Stimulated activated memory B cell treated with anti-CD40 and anti-IgM and Interleukin-4, amounts not matched to agents 10 μg/mL and 1 μg/mL and 100 μg/mL, for 72 hours (primary cell): ENCODE results near the gene ETV5.
"Not testable (repeated sequence)": the region's sequence is repeated elsewhere in the genome, so short reads cannot be mapped to it uniquely, and the experiment has no call there.

Source experiments
- ATAC-seq: fragments of 150-1000 bp; cut with Tn5 transposase; 2 replicates; pipeline ENCODE4 v1.10.0; 2021
- H3K27ac Mint-ChIP-seq: one replicate; pipeline ENCODE4 v1.8.0; 2022; ENCODE audit warnings: mild to moderate bottlenecking, mixed read lengths
- H3K27me3 Mint-ChIP-seq: one replicate; pipeline ENCODE4 v1.8.0; 2022; ENCODE audit warnings: mixed read lengths
- H3K36me3 Mint-ChIP-seq: one replicate; pipeline ENCODE4 v1.8.0; 2022; ENCODE audit warnings: mixed read lengths
- H3K4me1 Mint-ChIP-seq: one replicate; pipeline ENCODE4 v1.8.0; 2022; ENCODE audit warnings: mixed read lengths
- H3K4me3 Mint-ChIP-seq: one replicate; pipeline ENCODE4 v1.8.0; 2022; ENCODE audit warnings: mild to moderate bottlenecking, moderate library complexity, mixed read lengths
- H3K9me3 Mint-ChIP-seq: one replicate; pipeline ENCODE4 v1.8.0; 2022; ENCODE audit warnings: mixed read lengths

ETV5 gene

DNA sequence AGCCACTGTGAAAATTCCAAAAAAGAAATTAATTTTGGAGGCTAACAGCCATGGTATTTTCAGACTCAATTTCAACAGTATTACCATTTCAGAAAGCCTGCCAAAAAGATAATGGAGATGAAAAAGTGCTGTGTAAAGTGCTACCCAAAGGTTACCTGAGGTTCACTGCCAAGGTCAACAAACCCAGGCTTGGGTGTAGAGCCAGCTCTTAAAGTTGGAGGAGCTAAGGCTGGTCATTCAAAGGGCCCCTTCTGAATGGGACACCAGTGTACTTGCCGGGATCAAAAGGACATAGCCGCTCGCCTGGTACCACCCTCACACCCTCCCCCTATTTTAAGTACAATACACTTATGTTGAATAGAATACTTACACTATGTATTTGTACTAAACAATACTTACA, 64.5 kb downstream of the ETV5 start:
- Mint-ChIP-seq H3K27ac (no peak overlapping the region), H3K9me3 (no peaks in the 10 kb centered on the region), H3K36me3 (no peaks in the 10 kb centered on the region), H3K27me3 (no peaks in the 10 kb centered on the region), H3K4me3 (no peak overlapping the region), H3K4me1 (no peaks in the 10 kb centered on the region)
- ATAC-seq: no peak

DNA sequence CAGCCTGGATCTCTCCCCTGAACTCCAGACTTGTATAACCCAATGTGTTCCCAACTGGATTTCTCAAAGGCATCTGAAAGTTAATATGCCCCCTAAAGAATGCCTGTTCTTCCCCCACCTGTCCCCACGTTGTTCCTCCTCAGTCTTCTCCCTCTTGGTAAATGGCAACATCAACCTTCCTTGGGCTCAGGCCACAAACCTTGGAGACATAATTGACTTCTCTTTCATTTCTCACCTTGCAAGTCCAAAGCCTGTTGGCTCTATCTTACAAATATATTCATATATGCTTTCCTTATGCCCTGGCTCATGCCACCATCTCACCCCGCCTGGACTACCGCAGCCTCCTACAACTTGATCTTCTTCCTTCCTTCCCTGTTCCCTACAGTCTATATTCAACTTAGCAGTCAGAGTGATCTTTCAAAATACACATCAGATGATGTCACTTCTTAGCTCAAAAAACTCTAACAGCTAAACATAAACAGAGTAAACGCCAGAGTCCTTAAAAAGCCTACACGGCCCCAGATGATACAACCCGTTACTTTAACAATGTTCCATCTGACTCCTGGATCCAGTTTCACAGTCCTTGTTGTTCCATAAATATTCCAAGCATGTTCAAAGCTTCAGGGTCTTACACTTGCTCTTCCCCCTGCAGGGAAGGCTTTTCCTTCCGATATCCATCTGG, 66.2 kb downstream of the ETV5 start:
- Mint-ChIP-seq H3K36me3 (no peaks in the 10 kb centered on the region), H3K9me3 (no peaks in the 10 kb centered on the region), H3K27me3 (no peaks in the 10 kb centered on the region), H3K27ac (no peak overlapping the region), H3K4me1 (no peaks in the 10 kb centered on the region), H3K4me3 (no peak overlapping the region)
- no peak for ATAC-seq

DNA sequence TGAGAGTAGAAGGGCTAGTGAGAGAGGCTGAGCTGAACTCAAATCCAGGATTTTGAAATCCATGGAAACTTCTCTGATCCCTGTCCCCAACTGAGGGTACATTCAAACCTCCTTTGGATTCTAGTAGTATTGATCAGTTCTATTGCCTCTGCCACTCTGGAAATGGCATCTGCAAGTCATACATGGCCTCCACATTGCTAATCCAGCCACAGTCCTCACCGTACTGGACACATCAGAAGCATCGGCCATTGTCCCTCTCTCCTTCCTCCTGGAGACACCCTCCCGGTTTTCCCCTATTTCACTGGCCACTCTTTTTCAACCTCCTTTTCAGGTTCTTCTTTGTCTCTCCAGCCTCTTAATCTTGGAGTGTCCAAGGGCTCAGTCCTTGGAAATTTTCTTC, 66.9 kb downstream of the ETV5 start:
- ATAC-seq: no peak
- no peak overlapping the region for H3K4me3 Mint-ChIP-seq
- H3K9me3 Mint-ChIP-seq: no peaks in the 10 kb centered on the region
- H3K36me3 Mint-ChIP-seq: no peaks in the 10 kb centered on the region
- H3K27ac Mint-ChIP-seq: no peak overlapping the region
- H3K27me3 Mint-ChIP-seq: no peaks in the 10 kb centered on the region
- H3K4me1 Mint-ChIP-seq: no peaks in the 10 kb centered on the region

DNA sequence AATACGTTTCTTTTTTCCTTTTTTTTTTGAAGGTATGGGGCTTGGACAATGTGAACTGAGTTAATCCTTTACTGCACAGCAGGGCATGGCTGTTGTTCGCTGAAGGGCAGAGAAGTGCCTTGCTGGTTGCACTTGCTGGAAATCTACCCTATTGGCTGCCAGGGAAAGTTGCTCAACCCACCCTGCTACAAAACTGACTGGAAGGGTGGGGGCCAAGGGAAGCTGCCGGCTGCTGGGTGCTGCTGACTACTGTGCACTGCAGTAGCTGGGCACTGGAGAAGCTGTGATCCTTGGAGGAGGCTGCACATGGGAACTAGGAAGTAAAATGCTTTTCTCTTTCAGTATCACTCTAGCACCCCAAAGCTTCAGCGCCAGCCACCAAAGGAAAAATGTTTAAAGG, 70.5 kb downstream of the ETV5 start:
- H3K4me3 Mint-ChIP-seq: no peak overlapping the region
- no peaks in the 10 kb centered on the region for H3K4me1 Mint-ChIP-seq
- no peaks in the 10 kb centered on the region for H3K9me3 Mint-ChIP-seq
- no peak overlapping the region for H3K27ac Mint-ChIP-seq
- peaks cover 6% of the 10 kb centered on the region for H3K27me3 Mint-ChIP-seq
- H3K36me3 Mint-ChIP-seq: no peaks in the 10 kb centered on the region
- no peak for ATAC-seq

DNA sequence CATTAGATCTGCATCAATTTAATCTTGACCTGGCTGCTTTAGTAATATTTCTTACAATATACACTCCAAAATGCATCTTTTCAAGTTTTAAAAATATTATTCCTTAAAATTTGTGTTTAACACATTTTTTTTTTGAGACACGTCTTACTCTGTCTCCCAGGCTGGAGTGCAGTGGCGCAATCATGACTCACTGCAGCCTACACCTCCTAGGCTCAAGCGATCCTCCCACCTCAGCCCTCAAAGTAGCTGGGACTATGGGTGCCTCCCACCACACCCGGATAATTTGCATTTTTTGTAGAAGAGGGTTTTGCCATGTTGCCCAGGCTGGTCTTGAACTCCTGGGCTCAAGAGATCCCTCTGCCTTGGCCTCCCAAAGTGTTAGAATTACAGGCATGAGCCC, 73.6 kb downstream of the ETV5 start:
- Mint-ChIP-seq H3K4me3 (no peak overlapping the region), H3K4me1 (no peaks in the 10 kb centered on the region), H3K36me3 (no peaks in the 10 kb centered on the region), H3K9me3 (no peaks in the 10 kb centered on the region), H3K27ac (no peak overlapping the region), H3K27me3 (peaks cover 29% of the 10 kb centered on the region)
- ATAC-seq: no peak

DNA sequence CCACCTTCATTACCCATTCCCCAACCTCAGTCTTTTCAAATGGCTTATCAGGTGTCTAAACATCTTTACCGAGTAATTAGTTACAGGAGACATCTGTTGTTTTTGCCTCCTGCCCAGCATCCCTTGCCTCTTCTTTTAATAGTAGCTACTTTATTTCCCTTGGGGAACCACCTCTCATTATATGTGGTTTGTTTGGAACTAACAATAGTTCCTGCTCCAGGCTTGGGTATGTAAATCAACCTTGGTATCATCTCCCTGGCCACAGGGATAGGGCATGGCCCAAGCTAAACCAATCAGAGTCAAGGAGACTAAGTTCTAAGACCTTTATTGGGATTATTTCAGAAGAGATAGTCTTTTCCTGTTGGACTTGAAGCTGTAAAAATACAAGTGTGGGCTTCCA, 76.6 kb downstream of the ETV5 start:
- no peak for ATAC-seq
- Mint-ChIP-seq H3K4me1 (no peaks in the 10 kb centered on the region), H3K9me3 (no peaks in the 10 kb centered on the region), H3K27me3 (peaks cover 41% of the 10 kb centered on the region), H3K36me3 (no peaks in the 10 kb centered on the region), H3K27ac (no peak overlapping the region), H3K4me3 (no peak overlapping the region)

DNA sequence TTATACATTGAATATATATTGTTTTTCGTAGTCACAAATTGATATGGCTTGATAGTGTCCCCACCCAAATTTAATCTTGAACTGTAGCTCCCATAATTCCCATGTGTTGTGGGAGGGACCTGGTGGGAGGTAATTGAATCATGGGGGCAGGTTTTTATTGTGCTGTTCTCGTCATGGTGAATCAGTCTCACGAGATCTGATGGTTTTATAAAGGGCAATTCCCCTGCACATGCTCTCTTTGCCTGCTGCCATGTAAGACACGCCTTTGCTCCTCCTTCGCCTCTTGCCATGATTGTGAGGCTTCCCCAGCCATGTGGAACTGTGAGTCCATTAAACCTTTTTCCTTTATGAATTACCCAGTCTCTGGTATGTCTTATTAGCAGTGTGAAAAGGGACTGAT, 82.9 kb downstream of the ETV5 start:
- H3K9me3 Mint-ChIP-seq, H3K27ac Mint-ChIP-seq, H3K4me1 Mint-ChIP-seq, ATAC-seq, H3K36me3 Mint-ChIP-seq, H3K4me3 Mint-ChIP-seq: not testable (repeated sequence)
- peaks cover 19% of the 10 kb centered on the region for H3K27me3 Mint-ChIP-seq

DNA sequence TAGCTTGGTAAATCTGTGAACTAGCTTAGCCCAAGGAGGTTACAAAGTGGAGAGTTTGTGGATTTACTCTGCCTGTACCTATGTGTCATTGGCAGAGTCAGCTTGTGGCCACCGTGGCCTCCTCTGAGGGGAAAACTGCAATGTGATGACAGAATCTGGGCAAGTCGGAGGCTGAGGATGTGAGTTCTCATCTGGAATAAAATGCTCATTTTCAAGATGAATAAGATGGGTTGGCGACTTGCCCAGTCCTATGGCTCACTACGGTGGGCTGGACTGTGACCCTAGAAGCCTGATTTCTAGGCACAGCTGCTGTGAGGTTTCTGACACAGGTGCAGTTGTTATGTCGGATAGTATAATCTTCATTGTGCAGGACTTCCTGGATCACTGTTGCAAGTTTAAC, 83.7 kb downstream of the ETV5 start:
- ATAC-seq: no peak
- Mint-ChIP-seq H3K36me3 (no peaks in the 10 kb centered on the region), H3K27ac (no peak overlapping the region), H3K9me3 (no peaks in the 10 kb centered on the region), H3K4me3 (no peak overlapping the region), H3K4me1 (no peaks in the 10 kb centered on the region), H3K27me3 (peaks cover 11% of the 10 kb centered on the region)

DNA sequence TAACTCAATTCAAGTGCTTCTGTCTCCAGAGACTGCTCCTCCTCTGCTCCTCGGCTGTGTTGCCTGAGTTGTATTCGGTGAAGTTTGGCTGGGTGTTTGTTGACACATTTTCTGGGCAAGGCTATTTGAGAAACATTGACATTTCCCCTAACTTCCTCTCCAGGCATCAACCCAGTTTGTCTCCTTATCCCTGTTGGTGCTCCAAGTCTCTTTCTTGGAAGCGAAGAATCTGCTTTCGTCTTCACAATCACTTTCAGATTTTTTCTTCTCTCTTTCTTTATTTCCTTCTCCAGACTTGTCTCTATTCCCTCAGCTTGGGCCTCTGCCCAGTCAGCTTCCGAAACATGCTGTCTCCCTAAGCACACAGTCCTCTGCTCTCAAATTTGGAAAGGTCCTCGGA, 84.7 kb downstream of the ETV5 start:
- H3K36me3 Mint-ChIP-seq: no peaks in the 10 kb centered on the region
- H3K27ac Mint-ChIP-seq: no peak overlapping the region
- H3K4me3 Mint-ChIP-seq: no peak overlapping the region
- H3K9me3 Mint-ChIP-seq: no peaks in the 10 kb centered on the region
- H3K27me3 Mint-ChIP-seq: peaks cover 1% of the 10 kb centered on the region
- ATAC-seq: no peak
- no peaks in the 10 kb centered on the region for H3K4me1 Mint-ChIP-seq

DNA sequence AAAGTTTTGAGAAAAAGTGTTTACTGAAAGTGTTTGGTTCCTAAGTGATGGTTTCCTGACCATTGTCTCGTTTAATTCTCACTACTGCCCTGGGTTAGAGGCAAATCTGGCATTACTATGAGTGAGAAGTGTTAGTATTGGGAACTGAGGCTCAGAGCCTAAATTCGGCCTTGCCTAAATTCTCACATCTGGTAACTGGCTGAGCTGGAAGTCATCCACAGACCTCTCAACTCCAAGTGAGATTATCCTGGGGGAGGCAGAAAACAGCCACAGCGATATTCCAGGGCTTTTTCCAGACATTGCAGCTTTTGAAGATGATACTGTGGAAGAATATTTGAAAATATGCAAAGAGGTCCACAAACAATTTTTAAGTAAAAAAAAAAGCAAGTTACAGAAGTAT, 86.0 kb downstream of the ETV5 start:
- no peak for ATAC-seq
- no peak overlapping the region for H3K27ac Mint-ChIP-seq

DNA sequence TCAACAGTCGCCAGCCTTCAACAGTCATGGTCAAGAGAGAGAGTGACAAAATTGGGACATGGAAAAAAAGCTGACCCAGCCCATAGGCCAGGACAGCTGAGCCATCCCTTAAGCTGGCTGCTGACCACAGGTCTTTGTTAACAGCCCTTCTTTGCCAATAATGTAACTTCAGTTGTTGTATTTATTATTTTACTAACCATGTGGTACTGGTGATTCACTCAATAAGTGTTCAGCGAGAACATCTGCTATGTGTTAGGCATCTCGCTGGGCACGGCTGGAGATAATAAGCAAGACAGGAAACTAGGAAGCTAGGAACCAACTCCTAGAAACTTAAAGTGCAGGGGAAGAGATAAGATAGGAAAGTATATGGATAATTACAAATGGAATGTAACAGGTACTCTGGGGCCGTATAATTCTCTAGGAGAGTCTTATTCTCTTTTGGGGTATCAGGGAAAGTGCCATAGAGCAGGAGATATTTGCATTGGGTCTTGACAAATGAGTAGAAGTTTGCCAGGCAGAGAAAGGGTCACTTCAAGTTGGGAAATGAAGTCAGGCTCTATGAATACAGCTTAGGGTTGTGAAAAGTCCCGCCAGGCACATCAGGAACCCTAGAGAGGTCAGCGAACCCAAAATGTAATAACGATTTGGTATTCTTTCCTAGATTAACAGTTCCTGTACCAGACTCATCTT, 87.1 kb downstream of the ETV5 start:
- ATAC-seq: no peak
- H3K27ac Mint-ChIP-seq: no peak overlapping the region
- no peaks in the 10 kb centered on the region for H3K9me3 Mint-ChIP-seq
- H3K4me1 Mint-ChIP-seq: no peaks in the 10 kb centered on the region
- peaks cover 5% of the 10 kb centered on the region for H3K27me3 Mint-ChIP-seq
- H3K36me3 Mint-ChIP-seq: no peaks in the 10 kb centered on the region
- H3K4me3 Mint-ChIP-seq: no peak overlapping the region

More for the DNA sequence above, 86.0 kb downstream of the ETV5 start:
- Mint-ChIP-seq H3K9me3 (no peaks in the 10 kb centered on the region), H3K27me3 (no peaks in the 10 kb centered on the region), H3K36me3 (no peaks in the 10 kb centered on the region), H3K4me3 (no peak overlapping the region), H3K4me1 (no peaks in the 10 kb centered on the region)

DNA sequence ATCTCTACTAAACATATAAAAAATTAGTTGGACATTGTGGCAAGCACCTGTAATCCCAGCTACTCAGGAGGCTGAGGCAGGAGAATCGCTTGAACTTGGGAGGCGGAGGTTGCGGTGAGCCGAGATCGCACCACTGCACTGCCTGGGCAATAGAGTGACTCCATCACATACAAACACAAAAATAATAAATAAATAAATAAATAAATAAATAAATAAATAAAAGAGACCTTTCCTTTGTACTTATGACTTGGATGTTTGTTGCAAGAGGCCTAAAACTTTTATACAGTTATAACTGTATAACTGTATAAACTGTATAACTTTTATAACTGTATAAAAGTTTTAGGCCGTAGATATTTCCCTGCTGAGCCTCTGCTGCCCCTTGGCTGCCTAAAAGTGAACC, 87.6 kb downstream of the ETV5 start:
- not testable (repeated sequence) for H3K27ac Mint-ChIP-seq, H3K36me3 Mint-ChIP-seq, H3K4me1 Mint-ChIP-seq, ATAC-seq, H3K9me3 Mint-ChIP-seq, H3K4me3 Mint-ChIP-seq, H3K27me3 Mint-ChIP-seq

DNA sequence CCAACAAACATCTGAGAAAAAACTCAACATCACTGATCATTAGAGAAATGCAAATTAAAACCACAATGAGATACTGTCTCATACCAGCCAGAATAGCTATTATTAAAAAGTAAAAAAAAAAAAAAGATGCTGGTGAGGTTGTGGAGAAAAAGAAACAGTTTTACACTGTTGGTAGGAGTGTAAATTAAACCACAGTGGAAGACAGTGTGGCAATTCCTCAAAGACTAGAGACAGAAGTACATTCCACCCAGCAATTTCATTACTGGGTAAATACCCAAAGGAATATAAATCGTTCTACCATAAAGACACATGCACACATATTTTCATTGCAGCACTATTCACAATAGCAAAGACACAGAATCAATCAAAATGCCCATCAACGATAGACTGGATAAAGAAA, 89.6 kb downstream of the ETV5 start:
- H3K9me3 Mint-ChIP-seq, H3K36me3 Mint-ChIP-seq, ATAC-seq, H3K4me1 Mint-ChIP-seq, H3K27ac Mint-ChIP-seq, H3K4me3 Mint-ChIP-seq: not testable (repeated sequence)
- H3K27me3 Mint-ChIP-seq: peaks cover 18% of the 10 kb centered on the region

DNA sequence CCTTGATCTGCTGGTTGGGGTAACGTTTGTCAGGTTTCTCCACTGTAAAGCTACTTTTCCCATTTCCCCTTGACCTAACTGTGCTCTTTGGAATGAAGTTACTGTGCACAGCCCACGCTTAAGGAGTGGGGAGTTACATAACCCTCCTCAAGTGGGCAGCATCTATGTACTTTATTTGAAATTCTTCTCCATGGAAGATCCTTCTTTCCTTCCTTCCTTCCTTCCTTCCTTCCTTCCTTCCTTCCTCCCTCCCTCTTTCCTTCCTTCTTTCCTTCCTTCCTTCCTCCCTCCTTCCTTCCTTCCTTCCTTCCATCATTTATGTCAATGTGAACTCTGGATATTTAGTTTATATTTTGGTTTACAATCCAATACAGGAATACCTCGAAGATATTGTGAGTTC, 94.0 kb downstream of the ETV5 start:
- H3K9me3 Mint-ChIP-seq: no peaks in the 10 kb centered on the region
- no peak for ATAC-seq
- no peaks in the 10 kb centered on the region for H3K4me1 Mint-ChIP-seq
- H3K36me3 Mint-ChIP-seq: no peaks in the 10 kb centered on the region
- no peak overlapping the region for H3K27ac Mint-ChIP-seq
- peaks cover 31% of the 10 kb centered on the region for H3K27me3 Mint-ChIP-seq
- no peak overlapping the region for H3K4me3 Mint-ChIP-seq

DNA sequence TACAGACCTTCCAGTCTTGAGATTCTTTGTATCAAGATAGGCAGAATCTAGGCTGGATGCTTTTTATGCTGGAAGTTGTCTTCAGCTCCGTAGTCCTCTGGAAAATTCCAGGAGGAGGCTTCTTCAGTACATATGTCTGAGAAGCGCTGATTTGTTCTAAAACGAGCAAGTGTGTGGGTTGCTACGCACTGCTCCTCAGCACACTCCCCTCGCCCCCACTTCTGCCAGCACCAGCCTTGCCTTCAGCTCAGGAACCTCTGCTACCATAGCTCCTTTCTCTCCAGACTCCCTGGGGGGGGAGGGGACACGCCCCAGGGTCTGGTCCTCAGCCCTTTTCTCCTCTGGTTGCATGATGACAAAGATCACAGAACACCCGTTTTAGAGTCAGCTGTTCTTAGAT, 95.6 kb downstream of the ETV5 start:
- H3K4me1 Mint-ChIP-seq: no peaks in the 10 kb centered on the region
- ATAC-seq: no peak
- no peak overlapping the region for H3K27ac Mint-ChIP-seq
- no peaks in the 10 kb centered on the region for H3K36me3 Mint-ChIP-seq
- no peak overlapping the region for H3K4me3 Mint-ChIP-seq
- H3K9me3 Mint-ChIP-seq: no peaks in the 10 kb centered on the region
- peaks cover 31% of the 10 kb centered on the region for H3K27me3 Mint-ChIP-seq

DNA sequence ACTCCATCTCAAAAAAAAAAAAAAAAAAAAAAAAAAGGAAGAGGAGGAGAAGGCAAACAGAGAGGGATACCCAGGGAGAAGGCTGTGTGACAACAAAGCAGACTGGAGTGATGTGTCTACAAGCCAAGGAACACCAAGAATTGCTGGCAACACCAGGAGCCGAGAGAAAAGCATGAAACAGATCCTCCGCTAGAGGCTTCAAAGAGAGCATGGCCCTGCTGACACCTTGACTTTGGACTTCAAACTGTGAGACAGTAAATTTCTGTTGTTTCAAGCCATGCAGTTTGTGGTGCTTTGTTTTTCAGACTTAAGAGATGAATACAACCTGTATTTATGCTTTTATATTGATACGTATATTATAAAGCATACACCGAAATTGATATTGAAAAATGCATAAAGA, 96.8 kb downstream of the ETV5 start:
- no peak for ATAC-seq
- no peak overlapping the region for H3K27ac Mint-ChIP-seq
- no peaks in the 10 kb centered on the region for H3K4me1 Mint-ChIP-seq
- H3K4me3 Mint-ChIP-seq: no peak overlapping the region
- peaks cover 29% of the 10 kb centered on the region for H3K27me3 Mint-ChIP-seq
- H3K9me3 Mint-ChIP-seq: no peaks in the 10 kb centered on the region
- no peaks in the 10 kb centered on the region for H3K36me3 Mint-ChIP-seq
